ENCODE data around the gene CABP2.

GRCh38 chr11:67484847-67485311, 38.4 kb downstream of the CABP2 start:
- no peak for TF ChIP-seq CTCF (IDR thresholded peaks at IDR 0.05)
- TF ChIP-seq POLR2A (IDR thresholded peaks at IDR 0.05), result no peak
- no peak for TF ChIP-seq EP300 (IDR thresholded peaks at IDR 0.05; ENCODE audit: low read depth)
- no peak for TF ChIP-seq POLR2AphosphoS5 (IDR thresholded peaks at IDR 0.05)

Measured in transverse colon (tissue), 4 donors.